Endothelial cell of umbilical vein (primary cell): ENCODE data around the gene DCC. TPM values are rescaled to one million over a fixed set of nuclear protein-coding genes. Genes with fewer than 3 reads are reported as not detected.

Source experiments
- BruUV-seq: library from RNA; stranded (reverse); fragments of 400-500 nt; replicated peaks from 2 replicates; lab custom pipeline; 2021; lab: Mats Ljungman, UMichigan
- CTCF ChIA-PET: fragments of 300-600, 350-600 bp; sonication (Branson Sonifier 250); formaldehyde crosslinking; loops from one replicate; lab custom pipeline; 2021; ENCODE audit warnings: antibody characterized with exemption, inconsistent platforms; lab: Charles Lee
- POLR2A ChIA-PET: fragments of 300-600, 350-600 bp; sonication (Branson Sonifier 250); formaldehyde crosslinking; loops from one replicate; lab custom pipeline; 2021; ENCODE audit warnings: antibody characterized with exemption, inconsistent platforms; lab: Charles Lee
- DNase-seq: peaks from one replicate; pipeline ENCODE4 v3.0.0-alpha.2; 2011; ENCODE audit warnings: low read depth, low spot score
- FAIRE-seq: peaks from 2 replicates; lab custom pipeline; 2011; peaks lifted over from hg19 to GRCh38; lab: Jason Lieb, UNC
- H2AFZ ChIP-seq: 2 replicates; pipeline ENCODE4 v1.6.0; 2012; ENCODE audit warnings: low read depth, low read length, control low read depth, inconsistent platforms
- H3K27ac ChIP-seq: 2 replicates; pipeline ENCODE4 v1.5.1; 2011; ENCODE audit warnings: low read depth, mild to moderate bottlenecking, control low read depth, low read length, moderate library complexity; ENCODE audit not compliant: insufficient read depth
- H3K27me3 ChIP-seq, 2 experiments: 2 replicates each; pipeline versions ENCODE4 v1.6.0 to v1.6.1; 2011; ENCODE audit warnings: low read length in 2 of 2, mixed read lengths in 1 of 2; ENCODE audit not compliant: control insufficient read depth in 2 of 2, insufficient read depth in 2 of 2
- H3K36me3 ChIP-seq, 2 experiments: 2 replicates in 1 of 2; 3 replicates in 1 of 2; pipeline ENCODE4 v1.5.1; 2011; ENCODE audit warnings: low read length in 2 of 2, mild to moderate bottlenecking in 1 of 2, moderate library complexity in 1 of 2; ENCODE audit not compliant: control insufficient read depth in 2 of 2, insufficient read depth in 2 of 2; ENCODE audit errors: extremely low read depth in 1 of 2
- H3K4me1 ChIP-seq: 3 replicates; pipeline ENCODE4 v1.5.1; 2011; ENCODE audit warnings: mild to moderate bottlenecking, low read length; ENCODE audit not compliant: control insufficient read depth, insufficient read depth; ENCODE audit errors: extremely low read depth
- H3K4me2 ChIP-seq: 2 replicates; pipeline ENCODE4 v1.6.1; 2011; ENCODE audit warnings: low read length, control low read depth, mixed read lengths; ENCODE audit not compliant: insufficient read depth
- H3K4me3 ChIP-seq, 3 experiments: fragments of 200-600 bp in 1 of 3; sonication (generic), shearing (Covaris generic) in 1 of 3; replicated peaks in 1 of 3; 2 replicates each; pipeline ENCODE4 v1.5.1; 2011 to 2016; ENCODE audit warnings: control low read depth in 3 of 3, low read length in 3 of 3, mild to moderate bottlenecking in 2 of 3, inconsistent platforms in 1 of 3, low read depth in 1 of 3, moderate library complexity in 1 of 3; ENCODE audit not compliant: insufficient read depth in 1 of 3
- H3K79me2 ChIP-seq: 2 replicates; pipeline ENCODE4 v1.6.0; 2012; ENCODE audit warnings: low read length, inconsistent platforms; ENCODE audit not compliant: control insufficient read depth, insufficient read depth
- H3K9ac ChIP-seq: replicated peaks from 2 replicates; pipeline ENCODE3; 2011; ENCODE audit warnings: low read length, control low read depth; ENCODE audit not compliant: insufficient read depth; ENCODE audit errors: extremely low read depth
- H3K9me1 ChIP-seq: replicated peaks from 3 replicates; pipeline ENCODE4 v1.6.0; 2011; ENCODE audit warnings: mild to moderate bottlenecking, low read length; ENCODE audit not compliant: control insufficient read depth, insufficient read depth; ENCODE audit errors: extremely low read depth
- H3K9me3 ChIP-seq: replicated peaks from 2 replicates; pipeline ENCODE4 v1.5.1; 2012; ENCODE audit warnings: low read length, inconsistent platforms; ENCODE audit not compliant: control insufficient read depth, insufficient read depth
- H4K20me1 ChIP-seq: replicated peaks from 2 replicates; pipeline ENCODE3; 2011; ENCODE audit warnings: mild to moderate bottlenecking, low read length; ENCODE audit not compliant: control insufficient read depth, insufficient read depth; ENCODE audit errors: extremely low read depth
- EZH2 ChIP-seq: IDR thresholded peaks from 2 replicates; pipeline ENCODE4 v1.6.1; 2012; ENCODE audit warnings: borderline replicate concordance, low read depth, mild to moderate bottlenecking, moderate library complexity, low read length, inconsistent platforms; ENCODE audit not compliant: severe bottlenecking
- FOS ChIP-seq: IDR thresholded peaks from 2 replicates; pipeline ENCODE4 v1.6.1; 2011; ENCODE audit warnings: mild to moderate bottlenecking, low read length, moderate library complexity, borderline replicate concordance; ENCODE audit not compliant: insufficient read depth
- GATA2 ChIP-seq: IDR thresholded peaks from 2 replicates; pipeline ENCODE4 v1.7.0; 2011; ENCODE audit warnings: low read depth, mild to moderate bottlenecking, moderate library complexity, mixed read lengths, low read length; ENCODE audit not compliant: insufficient read length, insufficient read depth
- JUN ChIP-seq: IDR thresholded peaks from 2 replicates; pipeline ENCODE4 v1.6.1; 2011; ENCODE audit warnings: borderline replicate concordance, low read depth; ENCODE audit not compliant: insufficient read length, insufficient read depth
- MYC ChIP-seq: IDR thresholded peaks from one replicate; pipeline ENCODE4 v1.6.1; 2011; ENCODE audit warnings: mild to moderate bottlenecking, low read depth, low read length
- POLR2A ChIP-seq: IDR thresholded peaks from 2 replicates; pipeline ENCODE4 v1.6.1; 2012; ENCODE audit warnings: low read depth, mild to moderate bottlenecking, control low read depth, low read length
- POLR2AphosphoS5 ChIP-seq: IDR thresholded peaks from 2 replicates; pipeline ENCODE4 v1.6.1; 2012; ENCODE audit warnings: low read depth, mild to moderate bottlenecking, control low read depth, low read length, moderate library complexity; ENCODE audit not compliant: insufficient read depth
- dilution Hi-C: fragments of 300-500 bp; cut with MboI; formaldehyde crosslinking; loops from one replicate; pipeline ENCODE4 v1.15.0; 2019; ENCODE audit warnings: low sequenced_read_pairs; ENCODE audit not compliant: extremely low pct_ligation_motif_present
- intact Hi-C: fragments of 100-400 bp; cut with micrococcal nuclease; formaldehyde crosslinking; loops from one replicate; pipeline ENCODE4 v1.10.0; 2022
- polyA plus RNA-seq, 4 experiments: library from polyadenylated mRNA; depleted of rRNA in 3 of 4; stranded (reverse) in 3 of 4; unstranded in 1 of 4; fragments of >200 nt; gene quantifications; 2 replicates each; pipeline versions ENCODE4 v1.2.1 to v1.2.3, GENCODE V29; 2011 to 2012; ENCODE audit warnings: missing spikeins in 1 of 4
- total RNA-seq: library from RNA; stranded (reverse); gene quantifications from 2 replicates; pipeline ENCODE4 v1.2.3, GENCODE V29; 2021
- TF ChIP-seq, protein P1 (sequence below), 2 donors: IDR thresholded peaks; 1 replicate in 1 of 2; 2 replicates in 1 of 2; pipeline ENCODE4 v1.5.1; 2011; ENCODE audit warnings: low read length in 2 of 2, mild to moderate bottlenecking in 2 of 2, moderate library complexity in 2 of 2, control low read depth in 1 of 2, inconsistent platforms in 1 of 2, low read depth in 1 of 2; ENCODE audit not compliant: insufficient read depth in 1 of 2; ENCODE audit errors: extremely low read depth in 1 of 2
- TF ChIP-seq, protein P2 (sequence below): IDR thresholded peaks from 2 replicates; pipeline ENCODE4 v1.6.1; 2011; ENCODE audit not compliant: insufficient read depth, insufficient read length

Gene DCC
- total and polyA plus RNA-seq, 2 donors (not counting 3 experiments of a cell fraction or from before 2014, with no cell fraction given) = not detected

DNA sequence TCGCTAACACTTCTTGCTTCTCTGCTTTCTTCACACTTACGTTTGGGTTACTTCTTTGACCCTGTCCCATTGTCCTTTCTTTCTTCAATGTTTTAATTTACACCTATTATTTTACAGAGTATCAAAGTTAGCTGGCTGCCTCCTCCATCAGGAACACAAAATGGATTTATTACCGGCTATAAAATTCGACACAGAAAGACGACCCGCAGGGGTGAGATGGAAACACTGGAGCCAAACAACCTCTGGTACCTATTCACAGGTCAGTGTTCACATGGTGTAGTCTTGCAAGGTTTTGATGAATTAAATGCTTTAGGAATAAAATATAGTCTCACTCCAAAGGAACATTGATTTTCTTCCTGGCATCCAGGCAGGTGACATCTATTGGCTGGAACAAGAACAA is 965.5 kb downstream of the DCC start:
- Histone ChIP-seq H3K9ac (no peak overlapping the region), H2AFZ (no peak overlapping the region), H3K4me2 (no peak overlapping the region), H3K27ac (no peak overlapping the region), H3K9me3 (peaks cover 2% of the 10 kb centered on the region), H4K20me1 (no peaks in the 10 kb centered on the region), H3K9me1 (no peaks in the 10 kb centered on the region), H3K4me3 (no peak overlapping the region), H3K79me2 (no peaks in the 10 kb centered on the region), H3K27me3 (no peaks in the 10 kb centered on the region), H3K36me3 (no peaks in the 10 kb centered on the region), H3K4me1 (no peaks in the 10 kb centered on the region)
- intact Hi-C loops = no loop called here
- FAIRE-seq (no peak), DNase-seq (no peak)
- dilution Hi-C loops = no loop called here
- TF ChIP-seq FOS (no peak), EZH2 (no peak), JUN (no peak), MYC (no peak), POLR2A (no peak), POLR2AphosphoS5 (no peak), GATA2 (no peak)
- TF ChIP-seq, protein P1, sequence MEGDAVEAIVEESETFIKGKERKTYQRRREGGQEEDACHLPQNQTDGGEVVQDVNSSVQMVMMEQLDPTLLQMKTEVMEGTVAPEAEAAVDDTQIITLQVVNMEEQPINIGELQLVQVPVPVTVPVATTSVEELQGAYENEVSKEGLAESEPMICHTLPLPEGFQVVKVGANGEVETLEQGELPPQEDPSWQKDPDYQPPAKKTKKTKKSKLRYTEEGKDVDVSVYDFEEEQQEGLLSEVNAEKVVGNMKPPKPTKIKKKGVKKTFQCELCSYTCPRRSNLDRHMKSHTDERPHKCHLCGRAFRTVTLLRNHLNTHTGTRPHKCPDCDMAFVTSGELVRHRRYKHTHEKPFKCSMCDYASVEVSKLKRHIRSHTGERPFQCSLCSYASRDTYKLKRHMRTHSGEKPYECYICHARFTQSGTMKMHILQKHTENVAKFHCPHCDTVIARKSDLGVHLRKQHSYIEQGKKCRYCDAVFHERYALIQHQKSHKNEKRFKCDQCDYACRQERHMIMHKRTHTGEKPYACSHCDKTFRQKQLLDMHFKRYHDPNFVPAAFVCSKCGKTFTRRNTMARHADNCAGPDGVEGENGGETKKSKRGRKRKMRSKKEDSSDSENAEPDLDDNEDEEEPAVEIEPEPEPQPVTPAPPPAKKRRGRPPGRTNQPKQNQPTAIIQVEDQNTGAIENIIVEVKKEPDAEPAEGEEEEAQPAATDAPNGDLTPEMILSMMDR (IDR thresholded peaks at IDR 0.05; ENCODE audit: extremely low read depth in 1 of 2, insufficient read depth in 1 of 2, low read depth in 1 of 2, low read length in 2 of 2) = no peak
- TF ChIP-seq, protein P2, sequence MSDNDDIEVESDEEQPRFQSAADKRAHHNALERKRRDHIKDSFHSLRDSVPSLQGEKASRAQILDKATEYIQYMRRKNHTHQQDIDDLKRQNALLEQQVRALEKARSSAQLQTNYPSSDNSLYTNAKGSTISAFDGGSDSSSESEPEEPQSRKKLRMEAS = no peak
- no TSS peak for BruUV-seq
- ChIA-PET POLR2A (no interaction called here), CTCF (no interaction called here)
